ENCODE results near the gene NTRK2. TPM values are rescaled to one million over a fixed set of nuclear protein-coding genes. Genes with fewer than 3 reads are reported as not detected.

NTRK2 gene
- total RNA-seq, 1 donor from 2014 or later, result 1.5 TPM

DNA sequence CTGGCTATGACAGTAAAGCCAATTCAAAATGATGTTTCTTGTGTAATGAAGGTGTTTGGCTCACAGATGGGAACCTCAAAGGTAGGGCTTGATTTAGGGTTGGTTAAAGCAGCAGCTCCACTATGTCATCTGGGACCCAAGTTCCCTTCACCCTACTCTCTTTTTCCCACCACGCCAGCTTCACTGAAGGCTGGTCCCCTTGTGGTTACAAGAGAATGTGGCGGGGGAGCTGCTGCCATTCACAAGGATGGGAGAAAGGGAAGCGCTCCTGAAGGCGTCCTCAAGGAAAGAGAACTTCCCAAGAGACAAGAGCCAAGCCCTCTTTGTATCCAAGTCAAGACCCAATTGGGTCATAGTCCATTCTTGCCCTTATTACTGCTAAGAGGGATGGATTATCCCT, 72.7 kb downstream of the NTRK2 start:
- no peak overlapping the region for H3K4me3 ChIP-seq (ENCODE audit: low read depth, low read length)
- H3K27me3 ChIP-seq (ENCODE audit: control insufficient read depth, insufficient read depth, low read length), result no peaks in the 10 kb centered on the region
- TF ChIP-seq, protein P1, sequence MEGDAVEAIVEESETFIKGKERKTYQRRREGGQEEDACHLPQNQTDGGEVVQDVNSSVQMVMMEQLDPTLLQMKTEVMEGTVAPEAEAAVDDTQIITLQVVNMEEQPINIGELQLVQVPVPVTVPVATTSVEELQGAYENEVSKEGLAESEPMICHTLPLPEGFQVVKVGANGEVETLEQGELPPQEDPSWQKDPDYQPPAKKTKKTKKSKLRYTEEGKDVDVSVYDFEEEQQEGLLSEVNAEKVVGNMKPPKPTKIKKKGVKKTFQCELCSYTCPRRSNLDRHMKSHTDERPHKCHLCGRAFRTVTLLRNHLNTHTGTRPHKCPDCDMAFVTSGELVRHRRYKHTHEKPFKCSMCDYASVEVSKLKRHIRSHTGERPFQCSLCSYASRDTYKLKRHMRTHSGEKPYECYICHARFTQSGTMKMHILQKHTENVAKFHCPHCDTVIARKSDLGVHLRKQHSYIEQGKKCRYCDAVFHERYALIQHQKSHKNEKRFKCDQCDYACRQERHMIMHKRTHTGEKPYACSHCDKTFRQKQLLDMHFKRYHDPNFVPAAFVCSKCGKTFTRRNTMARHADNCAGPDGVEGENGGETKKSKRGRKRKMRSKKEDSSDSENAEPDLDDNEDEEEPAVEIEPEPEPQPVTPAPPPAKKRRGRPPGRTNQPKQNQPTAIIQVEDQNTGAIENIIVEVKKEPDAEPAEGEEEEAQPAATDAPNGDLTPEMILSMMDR (IDR thresholded peaks at IDR 0.05; ENCODE audit: insufficient read depth, low read length, poor library complexity, severe bottlenecking), result no peak
- no peaks in the 10 kb centered on the region for H3K36me3 ChIP-seq (ENCODE audit: control insufficient read depth, insufficient read depth, low read length)
- no peak for DNase-seq (ENCODE audit: low read depth)

DNA sequence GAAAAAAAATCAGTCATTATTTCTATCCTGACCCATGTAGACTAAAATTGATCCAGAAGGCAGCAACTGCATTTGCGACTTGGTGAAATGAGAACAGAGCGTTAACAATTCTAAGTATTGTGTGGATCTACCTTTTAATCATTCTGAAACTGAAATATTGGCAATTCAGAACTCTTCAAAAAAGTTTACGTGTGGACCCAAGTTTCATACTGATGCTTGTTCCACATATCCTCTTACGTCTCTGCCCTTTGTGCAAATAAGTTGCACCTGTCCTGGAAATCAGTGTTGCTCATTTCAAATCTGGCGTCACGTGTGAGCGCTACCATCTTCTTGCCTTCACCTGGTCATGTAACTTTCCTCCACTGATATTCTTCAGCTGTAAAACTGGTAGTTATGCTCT, 74.7 kb downstream of the NTRK2 start:
- Histone ChIP-seq H3K27me3 (ENCODE audit: control insufficient read depth, insufficient read depth, low read length) (no peaks in the 10 kb centered on the region), H3K4me3 (ENCODE audit: low read depth, low read length) (no peak overlapping the region), H3K36me3 (ENCODE audit: control insufficient read depth, insufficient read depth, low read length) (no peaks in the 10 kb centered on the region)
- TF ChIP-seq, protein P1 (IDR thresholded peaks at IDR 0.05; ENCODE audit: insufficient read depth, low read length, poor library complexity, severe bottlenecking), result no peak
- no peak for DNase-seq (ENCODE audit: low read depth)

DNA sequence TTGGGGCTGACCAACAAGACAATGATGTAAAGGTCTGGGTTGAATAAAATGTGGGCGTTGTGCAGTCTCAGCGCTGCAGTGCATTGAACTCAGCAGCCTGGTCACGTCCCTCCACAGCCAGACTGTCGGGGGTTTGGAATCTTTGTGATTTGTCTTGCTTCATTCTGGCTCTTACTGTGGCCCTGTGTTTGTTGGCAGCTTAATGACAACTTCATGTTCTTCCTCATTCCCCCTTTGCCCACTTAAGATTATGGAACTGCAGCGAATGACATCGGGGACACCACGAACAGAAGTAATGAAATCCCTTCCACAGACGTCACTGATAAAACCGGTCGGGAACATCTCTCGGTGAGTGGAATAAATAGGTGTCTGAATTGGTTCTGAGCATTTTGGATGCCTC, 75.2 kb downstream of the NTRK2 start:
- DNase-seq (ENCODE audit: low read depth), result no peak

DNA sequence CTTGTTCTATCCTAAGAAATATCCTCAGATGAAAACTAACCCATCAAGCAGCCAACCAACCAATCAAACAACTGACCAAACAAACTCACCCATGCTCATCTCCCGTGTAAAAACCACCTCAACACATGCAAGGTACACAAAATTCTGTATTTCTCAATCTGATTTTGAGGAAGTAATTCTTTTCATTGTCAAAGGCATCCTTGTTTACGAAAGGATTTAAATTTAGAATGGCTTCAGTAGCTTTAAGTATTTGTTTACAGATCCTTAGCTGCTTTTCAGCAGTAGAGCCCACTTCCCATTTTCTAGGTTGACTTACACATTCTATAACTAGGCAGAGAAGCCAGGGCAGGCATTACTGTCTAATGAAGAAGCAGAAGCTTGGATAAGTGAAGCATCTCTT, 78.6 kb downstream of the NTRK2 start:
- H3K4me3 ChIP-seq (ENCODE audit: low read depth, low read length), result no peak overlapping the region
- no peaks in the 10 kb centered on the region for H3K27me3 ChIP-seq (ENCODE audit: control insufficient read depth, insufficient read depth, low read length)
- TF ChIP-seq, protein P1 (IDR thresholded peaks at IDR 0.05; ENCODE audit: insufficient read depth, low read length, poor library complexity, severe bottlenecking), result no peak
- no peak for DNase-seq (ENCODE audit: low read depth)
- H3K36me3 ChIP-seq (ENCODE audit: control insufficient read depth, insufficient read depth, low read length), result no peaks in the 10 kb centered on the region

More for the DNA sequence above, 75.2 kb downstream of the NTRK2 start:
- Histone ChIP-seq H3K27me3 (ENCODE audit: control insufficient read depth, insufficient read depth, low read length) (no peaks in the 10 kb centered on the region), H3K36me3 (ENCODE audit: control insufficient read depth, insufficient read depth, low read length) (no peaks in the 10 kb centered on the region), H3K4me3 (ENCODE audit: low read depth, low read length) (no peak overlapping the region)
- TF ChIP-seq, protein P1 (IDR thresholded peaks at IDR 0.05; ENCODE audit: insufficient read depth, low read length, poor library complexity, severe bottlenecking), result no peak

DNA sequence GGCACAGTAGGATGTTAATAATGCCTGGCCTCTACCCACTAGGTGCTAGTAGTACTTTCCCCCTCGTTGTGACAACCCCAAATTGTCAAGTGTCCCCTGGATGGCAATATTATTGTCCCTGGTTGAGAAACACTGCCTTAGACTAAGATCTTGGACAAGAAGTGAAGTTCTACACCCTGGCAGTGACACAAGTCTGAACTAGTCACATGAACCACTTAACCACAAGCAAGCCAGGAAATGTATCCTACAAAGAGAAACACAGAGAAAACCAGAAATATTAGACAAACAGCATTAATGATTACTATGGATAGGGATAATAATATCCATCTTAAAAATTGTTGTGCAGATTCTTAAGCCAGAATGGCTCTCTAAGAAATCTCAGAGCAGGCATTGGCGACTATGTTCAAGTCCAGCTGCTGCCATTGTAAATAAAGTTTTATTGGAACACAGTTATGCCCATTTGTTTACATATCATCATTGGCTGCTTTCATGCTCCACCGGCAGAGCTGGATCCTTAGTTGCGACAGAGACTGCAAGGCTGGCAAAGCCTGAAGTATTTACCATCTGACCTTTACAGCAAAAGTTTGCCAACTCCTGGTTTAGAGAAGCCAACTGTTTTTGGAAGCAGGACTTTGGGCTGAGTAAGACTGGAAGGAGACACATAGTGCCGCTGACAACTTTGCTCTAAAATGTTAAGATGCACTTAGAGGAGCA, 80.8 kb downstream of the NTRK2 start:
- TF ChIP-seq, protein P1 (IDR thresholded peaks at IDR 0.05; ENCODE audit: insufficient read depth, low read length, poor library complexity, severe bottlenecking), result no peak
- Histone ChIP-seq H3K4me3 (ENCODE audit: low read depth, low read length) (no peak overlapping the region), H3K27me3 (ENCODE audit: control insufficient read depth, insufficient read depth, low read length) (no peaks in the 10 kb centered on the region), H3K36me3 (ENCODE audit: control insufficient read depth, insufficient read depth, low read length) (no peaks in the 10 kb centered on the region)
- no peak for DNase-seq (ENCODE audit: low read depth)

DNA sequence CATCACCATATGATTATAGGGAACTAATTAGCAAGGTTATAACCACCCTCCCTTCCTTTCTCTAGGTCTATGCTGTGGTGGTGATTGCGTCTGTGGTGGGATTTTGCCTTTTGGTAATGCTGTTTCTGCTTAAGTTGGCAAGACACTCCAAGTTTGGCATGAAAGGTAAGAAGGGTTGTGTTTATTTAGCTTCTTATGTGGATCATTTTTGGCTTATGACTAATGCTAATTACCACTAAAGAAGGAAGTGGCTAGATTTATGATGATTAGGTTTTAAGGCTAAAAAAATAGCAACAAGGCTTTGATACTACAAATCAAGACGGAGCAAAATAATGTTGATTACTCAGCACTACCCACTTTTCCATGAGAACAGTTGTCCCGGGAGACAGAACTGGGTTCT, 82.4 kb downstream of the NTRK2 start:
- TF ChIP-seq, protein P1 (IDR thresholded peaks at IDR 0.05; ENCODE audit: insufficient read depth, low read length, poor library complexity, severe bottlenecking), result no peak
- DNase-seq (ENCODE audit: low read depth), result peak; percentile 16
- Histone ChIP-seq H3K36me3 (ENCODE audit: control insufficient read depth, insufficient read depth, low read length) (no peaks in the 10 kb centered on the region), H3K4me3 (ENCODE audit: low read depth, low read length) (no peak overlapping the region), H3K27me3 (ENCODE audit: control insufficient read depth, insufficient read depth, low read length) (no peaks in the 10 kb centered on the region)

All from kidney epithelial cell (primary cell).